ENCODE measurements around the gene CLIC5.

CLIC5 gene

DNA sequence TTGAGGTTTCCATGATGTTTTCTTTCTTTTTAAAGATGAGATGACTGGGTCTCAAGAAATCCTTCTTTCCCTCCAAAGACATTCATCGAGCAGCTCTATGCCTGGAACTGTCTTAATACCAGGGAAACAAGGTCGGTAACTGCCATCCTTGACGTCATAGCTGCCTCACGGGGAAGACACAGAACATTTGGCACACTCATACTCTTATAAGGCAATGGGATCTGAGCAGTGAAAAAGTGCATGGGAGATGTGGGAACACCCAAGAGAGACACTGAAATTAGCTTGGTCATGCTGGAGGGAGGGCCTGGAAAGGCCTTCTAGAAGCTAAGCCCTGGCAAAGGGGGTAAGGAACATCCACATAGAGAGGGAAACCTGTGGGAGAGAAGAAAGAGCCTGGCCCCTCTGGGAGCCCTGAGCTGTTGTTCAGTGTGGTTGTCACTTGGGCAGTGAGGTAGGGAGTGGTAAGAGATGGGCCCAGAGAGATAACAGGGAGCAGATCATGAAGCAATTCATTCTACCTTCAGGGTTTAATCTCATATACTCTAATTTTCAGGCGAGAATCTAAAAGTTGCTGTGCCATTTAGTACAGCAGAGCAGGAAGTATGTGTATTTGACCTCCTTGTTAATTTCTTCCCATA lies 30.8 kb downstream of the CLIC5 start:
- peaks cover 20% of the 10 kb centered on the region for H3K4me1 ChIP-seq (ENCODE audit: control insufficient read depth, insufficient read depth, low read length)
- no peak overlapping the region for H3K4me3 ChIP-seq (ENCODE audit: low read length)
- no peak overlapping the region for H3K9ac ChIP-seq (ENCODE audit: low read length)

DNA sequence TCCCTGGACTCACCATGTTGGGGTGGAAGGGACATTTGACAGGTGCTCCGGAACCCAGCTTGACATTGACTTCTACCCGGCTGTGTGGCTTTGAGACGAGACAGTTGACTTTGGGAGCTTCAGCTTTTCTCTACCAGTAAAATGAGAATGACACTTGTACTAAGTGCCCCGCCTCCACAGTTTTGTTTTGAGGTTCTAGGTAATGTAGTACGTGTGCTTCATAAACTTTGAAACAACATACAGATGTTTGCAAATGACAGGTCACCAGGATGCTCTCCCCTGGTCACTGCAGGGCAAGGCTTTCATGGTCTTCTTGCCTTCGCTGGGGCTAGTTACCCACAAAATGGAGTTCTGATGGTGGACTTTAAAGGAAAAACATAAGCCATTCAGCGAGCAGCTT lies 31.3 kb downstream of the CLIC5 start:
- Histone ChIP-seq H3K4me1 (ENCODE audit: control insufficient read depth, insufficient read depth, low read length) (peaks cover 20% of the 10 kb centered on the region), H3K27me3 (ENCODE audit: control insufficient read depth, insufficient read depth, low read length) (no peaks in the 10 kb centered on the region), H3K36me3 (ENCODE audit: control insufficient read depth, insufficient read depth, low read length) (no peaks in the 10 kb centered on the region), H3K4me3 (ENCODE audit: low read length) (no peak overlapping the region), H3K9me3 (ENCODE audit: control insufficient read depth, low read length) (no peaks in the 10 kb centered on the region), H3K9ac (ENCODE audit: low read length) (no peak overlapping the region)

More for the DNA sequence above, 30.8 kb downstream of the CLIC5 start:
- Histone ChIP-seq H3K36me3 (ENCODE audit: control insufficient read depth, insufficient read depth, low read length) (no peaks in the 10 kb centered on the region), H3K27me3 (ENCODE audit: control insufficient read depth, insufficient read depth, low read length) (no peaks in the 10 kb centered on the region), H3K9me3 (ENCODE audit: control insufficient read depth, low read length) (no peaks in the 10 kb centered on the region)

DNA sequence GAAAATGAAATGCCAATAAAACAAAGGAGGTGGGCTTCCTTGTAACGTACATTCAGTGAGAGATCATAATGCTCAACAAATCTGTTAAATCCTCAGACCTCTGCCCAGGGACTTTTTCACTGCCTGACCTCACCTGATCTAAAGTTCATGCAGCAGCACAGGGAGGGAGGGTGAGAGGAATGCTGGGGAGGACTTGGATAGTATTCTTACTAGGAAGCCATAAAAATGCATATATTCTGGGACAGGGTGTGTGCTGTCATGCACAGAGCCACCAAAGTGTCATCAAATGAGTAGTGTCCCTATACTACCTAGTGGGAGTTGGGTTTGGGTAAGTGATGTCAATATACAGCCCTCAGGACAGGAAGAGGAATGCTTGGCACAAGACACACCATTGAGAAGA lies 32.6 kb downstream of the CLIC5 start:
- Histone ChIP-seq H3K36me3 (ENCODE audit: control insufficient read depth, insufficient read depth, low read length) (no peaks in the 10 kb centered on the region), H3K9ac (ENCODE audit: low read length) (no peak overlapping the region), H3K4me1 (ENCODE audit: control insufficient read depth, insufficient read depth, low read length) (peaks cover 16% of the 10 kb centered on the region), H3K9me3 (ENCODE audit: control insufficient read depth, low read length) (no peaks in the 10 kb centered on the region), H3K4me3 (ENCODE audit: low read length) (no peak overlapping the region), H3K27me3 (ENCODE audit: control insufficient read depth, insufficient read depth, low read length) (no peaks in the 10 kb centered on the region)

DNA sequence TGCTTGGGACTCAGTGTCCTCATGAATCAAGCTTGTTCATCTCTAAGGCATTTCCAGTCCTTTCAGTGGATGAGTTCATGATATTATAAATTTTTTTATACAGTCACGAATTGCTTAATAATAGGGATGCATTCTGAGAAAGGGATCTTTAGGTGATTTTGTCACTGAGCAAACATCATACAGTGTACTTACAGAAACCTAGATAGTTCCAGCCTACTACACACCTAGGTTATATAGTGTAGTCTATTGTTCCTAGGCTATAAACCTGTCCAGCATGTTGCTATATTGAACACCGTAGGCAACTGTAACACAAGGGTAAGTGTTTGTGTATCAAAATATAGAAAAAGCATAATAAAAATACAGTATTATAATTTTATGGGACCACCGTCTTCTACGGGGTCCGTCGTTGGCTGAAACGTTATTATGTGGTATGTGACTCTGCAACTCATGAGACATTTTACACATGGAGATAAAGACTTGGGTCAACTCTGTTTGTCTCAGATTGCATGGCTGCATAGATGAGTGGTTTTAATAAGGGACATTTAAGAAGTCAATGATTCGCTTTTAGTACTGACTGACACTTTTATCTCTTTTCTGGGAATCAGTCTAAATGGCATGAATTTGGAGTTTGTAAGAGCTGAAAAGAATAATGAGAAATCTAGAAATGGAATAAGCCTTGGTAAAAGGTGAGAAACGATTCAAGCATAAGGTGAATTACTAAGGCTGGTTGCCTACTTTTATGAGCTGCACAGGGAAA lies 33.2 kb downstream of the CLIC5 start:
- Histone ChIP-seq H3K9me3 (ENCODE audit: control insufficient read depth, low read length) (no peaks in the 10 kb centered on the region), H3K27me3 (ENCODE audit: control insufficient read depth, insufficient read depth, low read length) (no peaks in the 10 kb centered on the region), H3K9ac (ENCODE audit: low read length) (no peak overlapping the region), H3K4me1 (ENCODE audit: control insufficient read depth, insufficient read depth, low read length) (peaks cover 10% of the 10 kb centered on the region), H3K4me3 (ENCODE audit: low read length) (no peak overlapping the region), H3K36me3 (ENCODE audit: control insufficient read depth, insufficient read depth, low read length) (no peaks in the 10 kb centered on the region)

DNA sequence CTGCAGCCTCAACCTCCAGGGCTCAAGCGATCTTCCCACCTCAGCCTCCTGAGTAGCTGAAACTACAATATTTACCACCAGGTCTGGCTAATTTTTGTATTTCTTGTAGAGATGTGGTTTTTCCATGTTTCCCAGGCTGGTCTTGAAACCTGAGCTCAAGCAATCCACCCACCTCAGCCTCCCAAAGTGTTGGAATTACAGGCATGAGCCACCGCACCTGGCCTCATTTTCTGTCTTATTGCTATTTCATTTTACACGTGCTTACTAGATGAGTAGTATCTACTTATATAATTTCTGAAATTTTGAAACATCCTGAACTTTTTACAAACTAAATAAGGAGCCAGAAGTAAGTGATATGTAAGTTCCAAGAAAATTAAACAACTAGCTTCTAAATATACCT lies 34.6 kb downstream of the CLIC5 start:
- no peaks in the 10 kb centered on the region for H3K4me1 ChIP-seq (ENCODE audit: control insufficient read depth, insufficient read depth, low read length)
- no peaks in the 10 kb centered on the region for H3K36me3 ChIP-seq (ENCODE audit: control insufficient read depth, insufficient read depth, low read length)
- H3K4me3 ChIP-seq (ENCODE audit: low read length), result no peak overlapping the region
- H3K27me3 ChIP-seq (ENCODE audit: control insufficient read depth, insufficient read depth, low read length), result no peaks in the 10 kb centered on the region
- H3K9ac ChIP-seq (ENCODE audit: low read length), result no peak overlapping the region
- H3K9me3 ChIP-seq (ENCODE audit: control insufficient read depth, low read length), result no peaks in the 10 kb centered on the region

DNA sequence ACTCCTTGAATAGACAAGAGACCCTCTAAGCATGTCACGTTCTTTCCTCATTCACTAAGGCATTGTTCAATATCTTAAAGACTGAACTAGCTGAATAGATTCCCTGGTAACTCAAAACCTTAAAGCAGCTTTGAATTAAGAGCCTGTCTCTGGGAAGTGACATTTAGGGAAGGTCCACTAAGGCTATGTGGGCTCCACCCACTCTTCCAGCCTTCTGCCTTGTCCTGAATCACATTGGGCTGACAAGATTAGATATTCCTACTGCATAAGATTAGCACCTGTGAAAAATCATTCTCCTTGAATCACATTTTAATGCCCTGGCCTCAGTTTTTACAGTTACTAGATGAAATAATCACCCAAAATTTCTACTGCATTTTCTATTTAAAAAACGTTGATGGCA lies 36.3 kb downstream of the CLIC5 start:
- no peaks in the 10 kb centered on the region for H3K36me3 ChIP-seq (ENCODE audit: control insufficient read depth, insufficient read depth, low read length)
- no peaks in the 10 kb centered on the region for H3K27me3 ChIP-seq (ENCODE audit: control insufficient read depth, insufficient read depth, low read length)
- no peak overlapping the region for H3K9ac ChIP-seq (ENCODE audit: low read length)
- no peaks in the 10 kb centered on the region for H3K4me1 ChIP-seq (ENCODE audit: control insufficient read depth, insufficient read depth, low read length)
- H3K4me3 ChIP-seq (ENCODE audit: low read length), result no peak overlapping the region
- H3K9me3 ChIP-seq (ENCODE audit: control insufficient read depth, low read length), result no peaks in the 10 kb centered on the region

DNA sequence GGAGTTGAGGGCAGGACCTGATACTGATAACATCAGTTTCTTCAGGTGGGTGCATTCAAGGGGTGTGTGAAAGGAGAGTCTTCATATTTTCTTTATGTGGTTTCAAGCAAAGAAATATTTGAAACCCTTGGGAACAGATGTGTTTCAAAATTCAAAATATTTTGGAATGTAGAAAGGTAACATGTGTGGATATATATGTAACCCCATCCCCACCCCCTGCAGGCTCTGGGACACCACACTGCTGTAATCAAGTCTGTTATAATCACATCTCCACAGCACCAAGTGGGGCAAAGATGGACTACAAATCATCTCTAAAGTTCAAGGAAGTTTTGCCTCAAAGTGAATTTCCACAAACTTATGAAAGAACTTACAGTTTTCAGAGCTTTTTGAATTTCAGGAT lies 41.1 kb downstream of the CLIC5 start:
- H3K9ac ChIP-seq (ENCODE audit: low read length), result no peak overlapping the region
- no peaks in the 10 kb centered on the region for H3K36me3 ChIP-seq (ENCODE audit: control insufficient read depth, insufficient read depth, low read length)
- H3K27me3 ChIP-seq (ENCODE audit: control insufficient read depth, insufficient read depth, low read length), result no peaks in the 10 kb centered on the region
- no peaks in the 10 kb centered on the region for H3K4me1 ChIP-seq (ENCODE audit: control insufficient read depth, insufficient read depth, low read length)
- H3K4me3 ChIP-seq (ENCODE audit: low read length), result no peak overlapping the region
- H3K9me3 ChIP-seq (ENCODE audit: control insufficient read depth, low read length), result no peaks in the 10 kb centered on the region

DNA sequence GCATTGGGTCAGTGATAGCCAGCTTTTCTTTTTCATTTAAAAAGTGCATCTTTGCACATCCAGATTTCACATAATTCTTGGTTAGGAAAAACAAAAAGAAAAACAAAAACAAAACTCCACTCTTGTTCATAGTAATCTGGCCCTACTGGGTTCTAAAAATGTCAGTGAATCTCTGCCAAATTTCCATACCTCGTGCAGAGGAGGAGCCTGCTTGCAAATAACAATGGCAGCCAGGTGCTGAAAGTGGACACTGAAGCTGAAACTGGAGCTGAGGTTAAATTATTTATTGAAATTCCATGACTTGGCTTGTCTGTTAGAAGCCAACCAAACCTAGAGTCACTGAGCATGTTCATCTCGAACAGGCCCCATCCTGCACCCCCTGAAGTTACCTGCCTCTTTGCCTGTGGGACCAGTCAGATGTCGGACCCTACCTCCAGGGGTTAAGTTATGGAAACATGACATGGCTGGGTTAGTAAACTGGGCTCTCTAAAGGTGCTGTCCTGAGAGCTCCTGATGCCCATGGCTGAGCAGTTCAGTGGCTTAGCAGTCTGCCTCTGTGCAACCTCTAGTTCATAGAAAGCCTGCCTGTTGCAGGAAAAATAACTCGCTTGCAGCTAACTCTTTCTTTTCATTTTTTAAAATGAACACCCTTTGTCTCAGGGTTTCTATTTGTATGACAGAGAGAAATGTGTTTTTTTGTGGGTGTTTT lies 42.7 kb downstream of the CLIC5 start:
- no peaks in the 10 kb centered on the region for H3K36me3 ChIP-seq (ENCODE audit: control insufficient read depth, insufficient read depth, low read length)
- no peaks in the 10 kb centered on the region for H3K27me3 ChIP-seq (ENCODE audit: control insufficient read depth, insufficient read depth, low read length)
- H3K9me3 ChIP-seq (ENCODE audit: control insufficient read depth, low read length), result no peaks in the 10 kb centered on the region
- no peaks in the 10 kb centered on the region for H3K4me1 ChIP-seq (ENCODE audit: control insufficient read depth, insufficient read depth, low read length)
- H3K4me3 ChIP-seq (ENCODE audit: low read length), result no peak overlapping the region
- H3K9ac ChIP-seq (ENCODE audit: low read length), result no peak overlapping the region

DNA sequence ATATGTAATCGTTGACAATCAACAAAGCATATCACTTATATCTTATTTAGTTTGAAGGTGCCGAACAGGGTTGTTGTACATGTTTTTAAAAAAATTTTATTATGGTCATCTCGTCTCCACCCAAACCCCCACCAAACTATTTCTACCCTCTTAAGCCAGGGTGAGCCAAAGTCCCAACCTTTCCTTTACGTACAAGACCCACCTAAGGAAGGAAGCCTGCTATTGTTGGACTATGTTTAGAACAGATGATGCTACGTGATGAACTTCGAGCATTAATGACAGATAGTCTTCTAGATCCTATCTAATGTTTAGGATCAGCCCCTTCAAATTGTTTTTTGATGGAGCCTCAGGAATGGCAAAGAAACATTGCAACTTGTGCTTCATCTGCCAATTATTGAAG lies 44.4 kb downstream of the CLIC5 start:
- Histone ChIP-seq H3K4me3 (ENCODE audit: low read length) (no peak overlapping the region), H3K9ac (ENCODE audit: low read length) (no peak overlapping the region), H3K36me3 (ENCODE audit: control insufficient read depth, insufficient read depth, low read length) (no peaks in the 10 kb centered on the region), H3K9me3 (ENCODE audit: control insufficient read depth, low read length) (no peaks in the 10 kb centered on the region), H3K27me3 (ENCODE audit: control insufficient read depth, insufficient read depth, low read length) (no peaks in the 10 kb centered on the region), H3K4me1 (ENCODE audit: control insufficient read depth, insufficient read depth, low read length) (no peaks in the 10 kb centered on the region)

DNA sequence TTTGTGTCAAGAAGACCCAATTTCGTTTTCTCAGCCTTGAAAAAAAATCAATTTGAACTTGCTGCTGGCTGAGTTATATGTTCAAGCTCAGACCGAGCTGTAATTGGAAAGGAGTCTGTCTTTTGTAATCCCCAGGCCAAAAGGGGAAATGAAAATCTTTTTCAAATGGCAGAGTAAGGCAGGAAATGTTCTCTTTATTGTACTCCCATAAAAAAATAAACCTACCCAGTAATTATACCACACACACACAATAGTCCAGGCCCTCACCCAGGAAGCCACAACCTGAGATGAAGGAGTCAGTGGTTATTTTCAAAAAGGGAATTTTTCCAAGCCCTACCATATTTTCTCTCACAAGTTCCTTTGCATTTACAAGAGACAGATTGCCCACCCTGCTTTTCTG lies 45.3 kb downstream of the CLIC5 start:
- no peak overlapping the region for H3K9ac ChIP-seq (ENCODE audit: low read length)
- H3K27me3 ChIP-seq (ENCODE audit: control insufficient read depth, insufficient read depth, low read length), result no peaks in the 10 kb centered on the region
- no peaks in the 10 kb centered on the region for H3K4me1 ChIP-seq (ENCODE audit: control insufficient read depth, insufficient read depth, low read length)
- H3K36me3 ChIP-seq (ENCODE audit: control insufficient read depth, insufficient read depth, low read length), result no peaks in the 10 kb centered on the region
- no peak overlapping the region for H3K4me3 ChIP-seq (ENCODE audit: low read length)
- no peaks in the 10 kb centered on the region for H3K9me3 ChIP-seq (ENCODE audit: control insufficient read depth, low read length)

DNA sequence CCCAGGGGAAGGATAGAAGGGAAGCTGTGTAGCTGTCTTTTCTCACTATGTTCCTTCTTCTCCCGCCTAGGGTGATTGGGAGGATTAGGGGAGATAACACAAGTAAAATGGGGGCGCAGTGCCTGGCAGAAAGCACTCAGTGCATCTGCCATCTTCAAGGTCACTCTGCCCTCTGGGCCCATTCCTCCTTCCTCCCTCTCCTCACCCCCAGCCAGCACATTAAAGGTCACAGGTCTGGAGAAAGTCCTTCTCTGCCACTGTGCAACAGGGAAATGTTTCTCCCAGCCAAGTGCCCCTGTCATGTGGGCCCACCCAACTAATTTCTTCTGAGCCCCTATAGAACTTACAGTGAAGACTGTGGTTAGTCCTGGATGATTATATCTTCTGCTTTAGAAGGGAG lies 45.8 kb downstream of the CLIC5 start:
- Histone ChIP-seq H3K9me3 (ENCODE audit: control insufficient read depth, low read length) (no peaks in the 10 kb centered on the region), H3K9ac (ENCODE audit: low read length) (no peak overlapping the region), H3K4me1 (ENCODE audit: control insufficient read depth, insufficient read depth, low read length) (no peaks in the 10 kb centered on the region), H3K27me3 (ENCODE audit: control insufficient read depth, insufficient read depth, low read length) (no peaks in the 10 kb centered on the region), H3K4me3 (ENCODE audit: low read length) (no peak overlapping the region), H3K36me3 (ENCODE audit: control insufficient read depth, insufficient read depth, low read length) (no peaks in the 10 kb centered on the region)

DNA sequence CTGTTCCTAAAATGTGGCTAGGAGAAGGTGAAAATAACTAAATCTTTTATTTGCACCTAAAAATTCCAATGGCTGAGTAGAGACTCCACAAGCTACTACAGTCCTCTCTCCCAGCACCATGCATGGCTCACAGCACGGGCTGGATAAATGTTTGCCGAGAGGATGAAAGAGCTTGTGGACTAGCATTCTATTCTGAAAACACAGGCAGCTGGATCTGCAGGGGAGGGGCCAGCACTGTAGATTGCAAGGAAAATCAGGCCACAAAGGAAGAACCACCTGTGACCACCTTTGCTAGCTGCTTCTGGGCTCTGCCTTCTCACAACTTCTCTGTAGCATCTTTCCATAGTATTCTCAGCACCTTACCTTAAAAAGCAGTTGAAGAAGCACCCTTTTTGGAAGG lies 46.6 kb downstream of the CLIC5 start:
- no peaks in the 10 kb centered on the region for H3K9me3 ChIP-seq (ENCODE audit: control insufficient read depth, low read length)
- no peaks in the 10 kb centered on the region for H3K27me3 ChIP-seq (ENCODE audit: control insufficient read depth, insufficient read depth, low read length)
- no peak overlapping the region for H3K9ac ChIP-seq (ENCODE audit: low read length)
- H3K4me3 ChIP-seq (ENCODE audit: low read length), result no peak overlapping the region
- H3K4me1 ChIP-seq (ENCODE audit: control insufficient read depth, insufficient read depth, low read length), result no peaks in the 10 kb centered on the region
- H3K36me3 ChIP-seq (ENCODE audit: control insufficient read depth, insufficient read depth, low read length), result no peaks in the 10 kb centered on the region
